ENCODE results near the gene VPS8.

GRCh38 chr3:184815046-184815930 lies 3.3 kb downstream of the VPS8 start:
- TF ChIP-seq EZH2phosphoT487 (conservative IDR thresholded peaks at IDR 0.05; ENCODE audit: low read length) (no peak), CTCF (IDR thresholded peaks at IDR 0.05; ENCODE audit: insufficient read depth, low read length, poor library complexity, severe bottlenecking) (no peak)

Data from SU-DHL-6 (cell line).